WI38 (cell line): ENCODE measurements around the gene GCSH.

Source experiments
- H3K4me3 ChIP-seq: 2 replicates; pipeline ENCODE4 v1.5.1; 2011; ENCODE audit warnings: low read depth, mild to moderate bottlenecking, control low read depth, low read length
- TF ChIP-seq, protein P1 (sequence below): IDR thresholded peaks from 2 replicates; pipeline ENCODE4 v1.5.1; 2012; ENCODE audit warnings: low read depth, mild to moderate bottlenecking, control low read depth, low read length

The GCSH gene

DNA sequence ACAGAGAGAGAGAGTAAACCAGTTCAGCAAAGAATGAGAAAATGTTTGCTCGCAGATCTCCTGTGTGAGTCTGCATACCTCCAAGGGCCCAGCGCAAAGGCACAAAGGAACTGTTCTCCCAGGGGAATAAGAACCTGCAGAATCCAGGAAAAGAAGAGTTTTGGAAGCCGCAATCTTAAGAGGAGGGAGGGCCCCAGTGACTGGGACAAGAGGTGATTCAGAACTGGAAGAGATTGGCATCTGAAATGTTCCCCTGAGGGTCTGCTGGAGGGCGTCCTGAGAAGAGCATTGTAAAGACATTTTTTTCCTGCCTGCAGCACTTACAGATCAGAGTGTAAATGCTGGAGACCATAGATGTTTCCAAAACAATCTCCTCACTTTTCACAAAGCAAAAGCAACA, 54.5 kb downstream of the GCSH start:
- TF ChIP-seq, protein P1, sequence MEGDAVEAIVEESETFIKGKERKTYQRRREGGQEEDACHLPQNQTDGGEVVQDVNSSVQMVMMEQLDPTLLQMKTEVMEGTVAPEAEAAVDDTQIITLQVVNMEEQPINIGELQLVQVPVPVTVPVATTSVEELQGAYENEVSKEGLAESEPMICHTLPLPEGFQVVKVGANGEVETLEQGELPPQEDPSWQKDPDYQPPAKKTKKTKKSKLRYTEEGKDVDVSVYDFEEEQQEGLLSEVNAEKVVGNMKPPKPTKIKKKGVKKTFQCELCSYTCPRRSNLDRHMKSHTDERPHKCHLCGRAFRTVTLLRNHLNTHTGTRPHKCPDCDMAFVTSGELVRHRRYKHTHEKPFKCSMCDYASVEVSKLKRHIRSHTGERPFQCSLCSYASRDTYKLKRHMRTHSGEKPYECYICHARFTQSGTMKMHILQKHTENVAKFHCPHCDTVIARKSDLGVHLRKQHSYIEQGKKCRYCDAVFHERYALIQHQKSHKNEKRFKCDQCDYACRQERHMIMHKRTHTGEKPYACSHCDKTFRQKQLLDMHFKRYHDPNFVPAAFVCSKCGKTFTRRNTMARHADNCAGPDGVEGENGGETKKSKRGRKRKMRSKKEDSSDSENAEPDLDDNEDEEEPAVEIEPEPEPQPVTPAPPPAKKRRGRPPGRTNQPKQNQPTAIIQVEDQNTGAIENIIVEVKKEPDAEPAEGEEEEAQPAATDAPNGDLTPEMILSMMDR: no peak
- no peak overlapping the region for H3K4me3 ChIP-seq

DNA sequence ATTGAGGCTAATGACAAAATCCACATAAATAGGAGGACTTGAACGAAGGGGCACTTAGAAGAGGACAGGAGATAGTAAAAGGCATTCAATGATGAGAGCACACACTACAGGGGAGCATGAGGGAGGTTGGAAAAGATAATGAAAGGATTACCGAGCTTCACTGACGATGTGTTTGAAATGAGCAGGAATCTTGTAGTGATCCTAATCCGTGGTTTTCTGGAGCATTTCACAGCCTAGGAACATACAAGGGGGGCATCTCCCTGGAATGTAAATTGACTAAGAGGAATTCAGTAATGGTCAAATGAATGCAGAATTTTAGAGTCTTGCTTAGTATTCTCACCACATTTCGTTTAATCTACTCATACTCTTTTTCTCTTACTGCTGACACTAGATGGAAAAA, 55.4 kb downstream of the GCSH start:
- H3K4me3 ChIP-seq: no peak overlapping the region
- TF ChIP-seq, protein P1: no peak

DNA sequence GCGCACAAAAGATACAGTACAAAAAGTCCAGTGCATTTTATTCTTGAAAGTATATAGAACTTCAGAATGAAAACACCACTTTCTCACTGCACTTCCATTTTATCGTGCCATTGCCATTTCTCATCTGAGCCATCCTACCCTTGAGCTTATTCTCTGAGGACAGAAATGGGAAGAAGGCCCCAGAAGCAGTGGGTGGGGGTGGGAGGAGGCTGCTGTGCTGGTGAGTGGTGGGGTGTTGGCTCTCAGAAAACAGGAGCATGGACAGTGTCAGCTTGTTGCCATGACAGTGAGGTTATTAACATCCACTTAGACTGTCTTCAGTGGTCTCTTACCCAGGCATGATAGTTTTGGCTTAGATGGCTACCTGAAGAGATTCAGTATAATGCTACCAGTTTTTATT, 56.1 kb downstream of the GCSH start:
- TF ChIP-seq, protein P1: no peak
- H3K4me3 ChIP-seq: no peak overlapping the region

DNA sequence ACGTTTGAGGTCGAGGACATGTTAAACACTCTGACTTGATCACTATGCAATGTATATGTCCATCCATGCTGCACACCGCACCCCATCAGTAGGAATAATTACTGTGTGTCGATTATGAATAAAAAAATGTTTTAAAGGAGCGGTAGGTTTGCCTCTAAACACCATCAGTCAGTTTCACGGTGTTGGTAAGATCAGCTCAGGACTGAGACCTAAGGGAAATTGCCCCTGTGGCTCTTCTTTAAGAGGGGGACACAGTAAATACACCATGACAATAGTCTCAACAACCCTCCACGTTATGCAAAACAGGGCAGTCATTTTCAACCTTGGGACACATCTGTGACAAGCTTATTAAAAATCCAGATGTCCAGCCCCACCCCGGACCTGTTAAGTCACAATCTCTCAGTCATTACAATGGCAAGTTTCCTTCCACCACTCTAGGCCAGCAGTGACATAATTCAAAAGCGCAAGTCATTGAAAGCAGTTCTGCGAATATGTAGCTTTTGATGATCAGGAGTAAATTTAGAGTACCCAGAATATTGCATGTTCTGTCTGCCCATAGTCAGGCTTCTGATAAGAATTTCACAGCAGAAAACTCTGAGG, 59.3 kb downstream of the GCSH start:
- TF ChIP-seq, protein P1: no peak
- H3K4me3 ChIP-seq: peak overlapping the region; percentile 81

DNA sequence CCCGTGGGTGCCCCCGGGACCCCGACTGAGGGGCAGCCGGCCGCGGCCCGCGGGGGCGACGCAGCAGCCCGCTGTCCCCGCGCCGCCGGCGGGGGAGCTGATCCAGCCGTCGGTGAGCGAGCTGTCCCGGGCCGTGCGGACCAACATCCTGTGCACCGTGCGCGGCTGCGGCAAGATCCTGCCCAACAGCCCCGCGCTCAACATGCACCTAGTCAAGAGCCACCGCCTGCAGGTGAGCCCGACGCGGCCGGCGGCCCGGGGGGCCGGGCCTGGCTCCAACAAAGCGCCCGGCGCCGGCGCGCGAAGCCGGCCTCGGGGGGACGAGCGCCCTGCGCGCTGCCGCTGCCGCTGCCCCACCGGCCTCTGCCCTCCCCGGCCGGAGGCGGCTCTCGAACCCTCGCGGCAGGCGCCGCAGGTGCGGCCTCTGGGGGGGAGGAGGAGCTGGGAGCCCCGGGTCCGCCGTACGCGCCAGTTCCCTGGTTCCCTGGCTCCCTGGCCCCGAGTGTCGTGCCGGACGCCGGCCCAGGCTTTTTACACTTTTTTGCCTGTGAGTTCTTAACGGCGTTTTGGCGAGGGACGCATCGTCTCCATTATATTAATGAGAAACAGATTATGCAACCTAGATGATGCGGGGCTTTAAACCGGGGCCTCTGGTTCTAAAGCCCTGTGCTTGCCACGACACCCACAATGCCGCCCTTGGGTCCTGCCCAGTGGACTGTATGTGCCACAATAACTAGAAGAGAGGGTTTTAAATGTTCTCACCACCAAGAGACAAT, 60.0 kb downstream of the GCSH start:
- H3K4me3 ChIP-seq: peak overlapping the region; percentile 81
- TF ChIP-seq, protein P1: no peak

DNA sequence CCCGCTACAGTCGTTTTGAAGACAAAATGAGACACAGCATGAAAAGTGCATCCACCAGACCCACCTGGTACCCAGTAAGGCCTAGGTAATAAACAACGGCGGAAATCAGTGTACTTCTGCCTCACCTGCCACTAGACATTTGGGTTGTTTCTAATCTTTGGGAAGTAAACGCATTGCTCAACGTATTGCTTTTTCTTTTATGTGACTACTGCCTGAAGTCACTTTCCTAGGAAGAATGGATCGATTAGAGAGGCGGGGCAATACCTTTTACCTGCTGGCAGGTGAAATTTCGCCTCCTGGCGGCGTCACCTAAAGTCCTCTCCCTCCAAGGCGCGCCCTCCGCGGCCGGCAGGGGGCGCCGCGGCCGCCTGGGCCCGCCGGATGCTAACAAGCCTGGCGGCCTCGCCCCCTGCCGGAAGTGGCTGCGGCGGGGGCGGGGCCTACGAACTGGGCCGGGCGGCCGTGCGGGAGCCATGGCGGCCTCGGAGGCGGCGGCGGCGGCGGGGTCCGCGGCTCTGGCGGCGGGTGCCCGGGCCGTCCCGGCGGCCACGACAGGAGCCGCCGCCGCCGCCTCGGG, 60.7 kb downstream of the GCSH start, which contains the start of gene ATMIN:
Gene ATMIN (plus strand): TSS at position 445 of the 577 bp plus-strand sequence. CDS start 29 bp downstream, at position 474.
- TF ChIP-seq, protein P1: peak; percentile 97
- peak within 1 kb of the TSS; percentile 81 for H3K4me3 ChIP-seq
